Left ventricle myocardium inferior (tissue), 1 donor: ENCODE results near the gene MEF2D. TPM values are rescaled to one million over a fixed set of nuclear protein-coding genes. Genes with fewer than 3 reads are reported as not detected.

Source experiments
- DNase-seq: peaks from one replicate; pipeline ENCODE4 v3.0.0-alpha.2; 2020
- H3K27ac ChIP-seq: fragments of 200-600 bp; replicated peaks from 2 replicates; pipeline ENCODE4 v1.8.0; 2021
- H3K27me3 ChIP-seq: fragments of 200-600 bp; 2 replicates; pipeline ENCODE4 v1.8.0; 2021; ENCODE audit warnings: low read depth
- H3K36me3 ChIP-seq: fragments of 200-600 bp; 2 replicates; pipeline ENCODE4 v1.8.0; 2021
- H3K4me1 ChIP-seq: fragments of 200-600 bp; 2 replicates; pipeline ENCODE4 v1.8.0; 2021
- H3K4me3 ChIP-seq: fragments of 200-600 bp; 2 replicates; pipeline ENCODE4 v1.8.0; 2021; ENCODE audit warnings: mild to moderate bottlenecking, moderate library complexity
- H3K9me3 ChIP-seq: fragments of 200-600 bp; replicated peaks from 2 replicates; pipeline ENCODE4 v1.8.0; 2021
- intact Hi-C: fragments of 100-400 bp; cut with micrococcal nuclease; formaldehyde crosslinking; loops from one replicate; pipeline ENCODE4 v1.11.0; 2022
- total RNA-seq: library from RNA; stranded (reverse); fragmentation: NEBNext Ultra II Directional; extraction: Animal tissue kit (Norgen Biotek cat#: 25700); gene quantifications from one replicate; pipeline ENCODE4 v1.2.1, GENCODE V29; 2021
- TF ChIP-seq, protein P1 (sequence below): fragments of 200-600 bp; IDR thresholded peaks from 2 replicates; pipeline ENCODE4 v1.8.0; 2021; ENCODE audit warnings: antibody characterized with exemption, mild to moderate bottlenecking, borderline replicate concordance
- donor health status: DM: no; HTN: yes; CAD: no; lungs with severe emphysema.

MEF2D gene
- total RNA-seq, 1 donor from 2014 or later = 96.8 TPM

DNA sequence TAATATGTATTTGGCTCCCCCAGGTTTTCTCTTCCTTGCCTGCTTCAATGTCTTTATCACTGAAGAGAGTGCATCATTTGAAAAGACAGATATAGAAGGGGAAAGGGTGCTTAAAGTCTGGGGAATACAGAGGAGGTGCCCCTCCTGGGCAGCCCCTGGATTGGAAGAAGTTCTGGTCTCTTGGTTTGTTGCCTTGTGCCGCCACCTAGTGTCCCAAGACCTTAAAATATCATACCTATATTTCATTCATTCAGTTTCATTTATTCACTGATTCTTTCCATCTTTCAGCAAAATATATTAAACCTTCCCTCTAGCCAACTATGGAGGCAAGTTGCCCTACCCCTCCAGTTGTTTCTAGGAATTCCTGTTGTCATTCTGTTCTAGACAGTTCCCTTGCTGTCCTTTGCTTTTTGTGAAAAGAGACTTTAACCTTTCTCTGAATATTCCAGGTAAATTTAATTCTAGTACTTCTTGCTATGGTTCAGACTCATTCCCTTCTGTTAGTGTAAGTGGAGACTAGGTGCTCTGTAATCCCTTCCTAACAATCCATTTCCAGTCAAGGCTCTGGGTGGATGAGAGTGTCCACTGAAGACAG, 56.1 kb downstream of the MEF2D start:
- no peaks in the 10 kb centered on the region for H3K9me3 ChIP-seq
- H3K4me3 ChIP-seq = no peak overlapping the region
- peaks cover 62% of the 10 kb centered on the region for H3K27me3 ChIP-seq
- H3K4me1 ChIP-seq = peaks cover 2% of the 10 kb centered on the region
- intact Hi-C loops = loop anchor here (5.0 kb wide), 1 partner anchor 62 kb away; no protein-coding TSS in a partner anchor
- H3K36me3 ChIP-seq = no peaks in the 10 kb centered on the region
- H3K27ac ChIP-seq = no peak overlapping the region
- no peak for DNase-seq
- TF ChIP-seq, protein P1, sequence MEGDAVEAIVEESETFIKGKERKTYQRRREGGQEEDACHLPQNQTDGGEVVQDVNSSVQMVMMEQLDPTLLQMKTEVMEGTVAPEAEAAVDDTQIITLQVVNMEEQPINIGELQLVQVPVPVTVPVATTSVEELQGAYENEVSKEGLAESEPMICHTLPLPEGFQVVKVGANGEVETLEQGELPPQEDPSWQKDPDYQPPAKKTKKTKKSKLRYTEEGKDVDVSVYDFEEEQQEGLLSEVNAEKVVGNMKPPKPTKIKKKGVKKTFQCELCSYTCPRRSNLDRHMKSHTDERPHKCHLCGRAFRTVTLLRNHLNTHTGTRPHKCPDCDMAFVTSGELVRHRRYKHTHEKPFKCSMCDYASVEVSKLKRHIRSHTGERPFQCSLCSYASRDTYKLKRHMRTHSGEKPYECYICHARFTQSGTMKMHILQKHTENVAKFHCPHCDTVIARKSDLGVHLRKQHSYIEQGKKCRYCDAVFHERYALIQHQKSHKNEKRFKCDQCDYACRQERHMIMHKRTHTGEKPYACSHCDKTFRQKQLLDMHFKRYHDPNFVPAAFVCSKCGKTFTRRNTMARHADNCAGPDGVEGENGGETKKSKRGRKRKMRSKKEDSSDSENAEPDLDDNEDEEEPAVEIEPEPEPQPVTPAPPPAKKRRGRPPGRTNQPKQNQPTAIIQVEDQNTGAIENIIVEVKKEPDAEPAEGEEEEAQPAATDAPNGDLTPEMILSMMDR = peak; percentile 41

DNA sequence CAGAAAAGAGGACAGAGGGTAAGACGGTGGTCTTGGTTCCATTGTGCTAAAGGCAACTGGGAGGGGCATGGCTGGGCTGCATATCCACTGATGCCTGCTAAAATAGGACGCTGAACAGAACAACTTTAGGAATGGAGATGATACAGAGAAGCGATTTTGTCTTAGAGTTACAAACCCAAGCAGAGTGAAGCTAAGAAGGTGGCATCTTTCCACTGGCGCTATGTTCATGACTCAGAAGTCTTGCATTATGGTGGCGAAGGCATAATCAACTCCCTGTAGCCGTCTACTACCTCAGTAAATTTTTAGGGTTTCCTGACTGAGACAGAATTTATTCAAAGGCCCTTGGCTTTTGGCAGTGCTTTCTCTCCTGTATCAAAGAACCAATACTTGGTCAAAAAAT, 57.3 kb downstream of the MEF2D start:
- H3K4me1 ChIP-seq = peaks cover 2% of the 10 kb centered on the region
- no peaks in the 10 kb centered on the region for H3K36me3 ChIP-seq
- no peak overlapping the region for H3K27ac ChIP-seq
- DNase-seq = no peak
- intact Hi-C loops = no loop called here
- H3K4me3 ChIP-seq = no peak overlapping the region
- H3K9me3 ChIP-seq = no peaks in the 10 kb centered on the region
- TF ChIP-seq, protein P1 = no peak
- peaks cover 74% of the 10 kb centered on the region for H3K27me3 ChIP-seq

DNA sequence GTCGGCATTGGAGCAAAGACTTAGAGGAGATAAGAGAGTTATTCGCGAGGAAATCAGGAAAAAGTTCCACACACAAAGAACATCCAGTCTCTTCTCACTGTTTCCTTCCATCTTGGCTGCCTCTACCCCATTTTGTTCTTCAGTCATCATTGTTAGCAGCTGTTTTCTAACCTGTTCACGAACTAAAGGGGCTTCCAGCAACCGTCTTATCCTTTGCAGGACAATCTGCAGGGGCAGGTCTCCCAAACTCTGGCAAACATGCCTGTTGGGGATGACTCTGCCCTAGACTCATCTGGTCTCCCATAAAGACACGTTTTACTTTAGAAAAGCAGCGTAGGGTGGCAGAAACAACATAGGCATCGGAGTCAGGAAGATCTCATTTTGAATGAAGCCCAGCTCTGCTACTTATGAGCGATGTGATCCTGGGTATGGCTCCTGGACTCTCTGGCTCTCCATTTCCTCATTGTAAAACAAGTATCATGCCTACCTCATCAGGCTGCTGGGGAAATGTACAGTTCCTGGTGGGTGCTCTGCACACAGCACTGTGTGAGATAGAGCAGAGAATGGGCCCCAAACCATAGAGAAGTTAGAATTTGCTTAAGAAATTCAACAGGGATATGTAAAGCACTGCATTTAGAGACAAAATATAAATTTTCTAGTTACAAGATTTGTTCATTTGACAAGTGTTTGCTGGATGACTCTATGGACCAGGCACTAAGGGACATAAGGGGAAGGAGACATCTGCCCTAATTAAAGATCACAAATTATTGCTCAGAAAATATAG, 59.7 kb downstream of the MEF2D start:
- H3K4me3 ChIP-seq = no peak overlapping the region
- H3K27me3 ChIP-seq = peaks cover 99% of the 10 kb centered on the region
- no peak overlapping the region for H3K27ac ChIP-seq
- peaks cover 13% of the 10 kb centered on the region for H3K4me1 ChIP-seq
- TF ChIP-seq, protein P1 = no peak
- intact Hi-C loops = no loop called here
- H3K36me3 ChIP-seq = no peaks in the 10 kb centered on the region
- H3K9me3 ChIP-seq = no peaks in the 10 kb centered on the region
- no peak for DNase-seq

DNA sequence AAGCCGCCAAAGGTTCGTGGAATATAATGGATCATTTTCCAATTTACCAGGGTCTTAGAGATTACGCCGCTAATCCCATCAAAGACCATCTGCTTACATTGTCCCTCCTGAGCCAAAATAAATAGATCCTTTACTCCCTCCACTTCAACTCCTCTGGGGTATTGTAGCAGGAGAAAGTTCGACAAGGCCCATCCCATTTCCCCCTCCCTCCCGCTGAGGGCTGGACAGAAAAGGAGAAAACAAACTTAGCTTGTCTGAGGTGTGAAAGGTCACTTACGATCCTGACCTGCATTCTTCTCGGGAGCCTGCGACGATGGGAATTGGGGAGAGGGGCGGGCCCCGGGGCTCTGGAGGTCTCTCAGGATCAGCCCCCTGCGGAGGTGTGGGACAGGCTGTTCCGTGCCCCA, 60.8 kb downstream of the MEF2D start:
- Histone ChIP-seq H3K4me1 (peaks cover 18% of the 10 kb centered on the region), H3K36me3 (no peaks in the 10 kb centered on the region), H3K4me3 (no peak overlapping the region), H3K27me3 (peaks cover 100% of the 10 kb centered on the region), H3K9me3 (no peaks in the 10 kb centered on the region), H3K27ac (no peak overlapping the region)
- DNase-seq = no peak
- TF ChIP-seq, protein P1 = no peak
- intact Hi-C loops = no loop called here

DNA sequence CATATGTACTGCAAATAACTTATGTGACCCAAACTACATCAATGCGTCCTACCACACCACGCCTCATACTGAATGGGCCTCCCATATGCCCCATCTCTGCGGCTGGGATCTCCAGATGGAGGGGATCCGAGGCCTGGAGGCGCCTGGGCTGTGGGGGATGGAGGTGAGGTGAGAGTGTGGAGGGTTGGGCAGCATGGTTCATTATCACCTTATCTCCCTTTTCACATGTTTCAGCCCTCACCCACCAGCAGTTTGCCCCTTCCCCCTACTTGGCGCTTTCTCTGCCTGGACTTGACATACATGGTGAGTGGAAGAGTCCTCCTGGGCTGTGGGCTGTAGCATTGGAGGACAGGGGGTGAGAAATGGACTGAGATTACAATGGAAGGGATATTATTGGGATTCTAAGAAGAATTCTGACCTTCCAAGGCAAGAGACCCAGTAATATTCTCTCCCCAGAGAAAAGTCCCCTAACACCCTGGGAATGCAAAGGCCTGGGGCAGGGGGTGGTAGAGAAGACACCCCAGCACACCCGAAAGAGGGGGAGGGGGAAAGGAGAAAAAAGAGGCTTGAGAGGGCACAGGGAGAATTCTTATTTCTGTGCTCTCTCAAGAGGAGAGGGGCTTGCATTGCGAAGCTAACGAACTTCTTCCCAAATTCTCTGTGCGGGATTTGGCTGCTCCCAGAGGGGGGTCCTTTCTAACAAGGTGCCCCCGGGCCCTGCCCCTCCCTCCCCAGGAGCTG, 61.4 kb downstream of the MEF2D start:
- no peak for DNase-seq
- peaks cover 100% of the 10 kb centered on the region for H3K27me3 ChIP-seq

More for the DNA sequence above, 61.4 kb downstream of the MEF2D start:
- no peaks in the 10 kb centered on the region for H3K36me3 ChIP-seq
- H3K27ac ChIP-seq = no peak overlapping the region
- H3K9me3 ChIP-seq = no peaks in the 10 kb centered on the region
- peaks cover 18% of the 10 kb centered on the region for H3K4me1 ChIP-seq
- intact Hi-C loops = no loop called here
- TF ChIP-seq, protein P1 = no peak
- no peak overlapping the region for H3K4me3 ChIP-seq
